Keratinocyte (primary cell): ENCODE measurements around the gene GNAT2. TPM values are rescaled to one million over a fixed set of nuclear protein-coding genes. Genes with fewer than 3 reads are reported as not detected.

Source experiments
- DNase-seq: peaks from one replicate; pipeline ENCODE4 v3.0.0-alpha.2; 2011; ENCODE audit warnings: low read depth, missing footprints, low spot score
- FAIRE-seq: peaks from 2 replicates; lab custom pipeline; 2011; peaks lifted over from hg19 to GRCh38; lab: Jason Lieb, UNC
- H2AFZ ChIP-seq: 2 replicates; pipeline ENCODE4 v1.6.0; 2012; ENCODE audit warnings: low read length, control low read depth, inconsistent platforms; ENCODE audit not compliant: control insufficient read depth
- H3K27ac ChIP-seq: 2 replicates; pipeline ENCODE4 v1.5.1; 2011; ENCODE audit warnings: low read length; ENCODE audit not compliant: control insufficient read depth, insufficient read depth
- H3K27me3 ChIP-seq: 3 replicates; pipeline ENCODE4 v1.6.0; 2011; ENCODE audit warnings: low read length; ENCODE audit not compliant: control insufficient read depth, insufficient read depth; ENCODE audit errors: extremely low read depth
- H3K36me3 ChIP-seq, 2 experiments: 2 replicates in 1 of 2; 3 replicates in 1 of 2; pipeline ENCODE4 v1.5.1; 2011; ENCODE audit warnings: low read length in 2 of 2, mild to moderate bottlenecking in 1 of 2; ENCODE audit not compliant: control insufficient read depth in 2 of 2, insufficient read depth in 2 of 2; ENCODE audit errors: extremely low read depth in 1 of 2
- H3K4me1 ChIP-seq: 3 replicates; pipeline ENCODE4 v1.5.1; 2011; ENCODE audit warnings: low read length; ENCODE audit not compliant: control insufficient read depth, insufficient read depth; ENCODE audit errors: extremely low read depth
- H3K4me2 ChIP-seq: 3 replicates; pipeline ENCODE4 v1.6.0; 2011; ENCODE audit warnings: low read depth, low read length; ENCODE audit not compliant: control insufficient read depth, insufficient read depth; ENCODE audit errors: extremely low read depth
- H3K4me3 ChIP-seq, 3 experiments: fragments of 200-600 bp in 1 of 3; sonication (generic) in 1 of 3; 2 replicates in 2 of 3; 3 replicates in 1 of 3; pipeline ENCODE4 v1.5.1; 2011 to 2016; ENCODE audit warnings: low read length in 3 of 3, mild to moderate bottlenecking in 3 of 3, control low read depth in 2 of 3, inconsistent platforms in 1 of 3, low read depth in 1 of 3, mixed read lengths in 1 of 3, mixed run types in 1 of 3, moderate library complexity in 1 of 3; ENCODE audit not compliant: control insufficient read depth in 2 of 3, insufficient read depth in 2 of 3; ENCODE audit errors: extremely low read depth in 1 of 3
- H3K79me2 ChIP-seq: 2 replicates; pipeline ENCODE4 v1.6.0; 2012; ENCODE audit warnings: low read length; ENCODE audit not compliant: control insufficient read depth, insufficient read depth
- H3K9ac ChIP-seq: 3 replicates; pipeline ENCODE4 v1.6.0; 2011; ENCODE audit warnings: low read length; ENCODE audit not compliant: control insufficient read depth, insufficient read depth; ENCODE audit errors: extremely low read depth
- H3K9me1 ChIP-seq: 3 replicates; pipeline ENCODE4 v1.6.0; 2011; ENCODE audit warnings: low read length; ENCODE audit not compliant: control insufficient read depth, insufficient read depth; ENCODE audit errors: extremely low read depth
- H3K9me3 ChIP-seq: 2 replicates; pipeline ENCODE4 v1.5.1; 2012; ENCODE audit warnings: low read depth, low read length; ENCODE audit not compliant: control insufficient read depth
- H4K20me1 ChIP-seq: 3 replicates; pipeline ENCODE4 v1.6.0; 2011; ENCODE audit warnings: low read length; ENCODE audit not compliant: control insufficient read depth, insufficient read depth; ENCODE audit errors: extremely low read depth
- EZH2 ChIP-seq: IDR thresholded peaks from one replicate; pipeline ENCODE4 v1.6.1; 2012; ENCODE audit warnings: inconsistent platforms, mild to moderate bottlenecking, low read length, moderate library complexity
- dilution Hi-C: fragments of 300-500 bp; cut with MboI; formaldehyde crosslinking; loops from one replicate; pipeline ENCODE4 v1.7.0; 2020; ENCODE audit warnings: low sequenced_read_pairs; ENCODE audit not compliant: extremely low pct_ligation_motif_present
- polyA plus RNA-seq, 5 experiments: library from polyadenylated mRNA; depleted of rRNA in 3 of 5; stranded (reverse) in 3 of 5; stranded (forward) in 1 of 5; unstranded in 1 of 5; fragments of >200 nt; gene quantifications; 1 replicate in 1 of 5; 2 replicates in 3 of 5; 3 replicates in 1 of 5; pipeline versions ENCODE4 v1.2.1 to v1.2.3, GENCODE V29; 2011 to 2012; ENCODE audit warnings: missing spikeins in 2 of 5, low read depth in 1 of 5, low replicate concordance in 1 of 5
- TF ChIP-seq, protein P1 (sequence below), 3 experiments: IDR thresholded peaks in 1 of 3; conservative IDR thresholded peaks in 1 of 3; optimal IDR thresholded peaks in 1 of 3; 2 replicates in 2 of 3; 3 replicates in 1 of 3; pipeline versions ENCODE3 to v1.5.1; 2011; ENCODE audit warnings: low read length in 3 of 3, mild to moderate bottlenecking in 3 of 3, moderate library complexity in 2 of 3, control low read depth in 1 of 3, inconsistent platforms in 1 of 3; ENCODE audit not compliant: insufficient read depth in 2 of 3; ENCODE audit errors: extremely low read depth in 1 of 3

The GNAT2 gene
- polyA plus RNA-seq, 1 donor (not counting 4 experiments of a cell fraction or from before 2014, with no cell fraction given) = 0.17 TPM

DNA sequence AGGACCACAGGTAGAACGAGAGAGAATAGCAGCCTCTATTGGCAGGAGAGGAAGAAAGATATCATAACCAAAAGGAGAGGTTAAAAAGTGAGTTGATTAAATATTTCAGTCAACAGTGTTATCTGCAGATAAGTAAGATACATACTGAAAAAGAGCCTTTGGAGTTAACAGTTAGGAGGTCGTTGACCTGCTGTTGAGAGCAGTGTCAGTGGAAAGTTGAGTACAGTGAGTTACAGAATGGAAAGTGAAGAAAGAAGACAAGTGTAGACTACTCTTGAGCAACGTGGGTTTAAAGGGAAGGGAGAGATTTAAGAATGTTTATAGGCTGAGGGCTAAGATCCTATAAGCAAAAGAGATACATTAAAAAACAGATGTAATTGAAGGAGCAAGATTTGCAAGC, 30.2 kb downstream of the GNAT2 start:
- H3K36me3 ChIP-seq = peaks cover 23 to 48% of the 10 kb centered on the region in 2 experiments
- H3K9me3 ChIP-seq = no peaks in the 10 kb centered on the region
- H2AFZ ChIP-seq = no peak overlapping the region
- H3K9ac ChIP-seq = no peak overlapping the region
- FAIRE-seq (no peak), DNase-seq (no peak)
- dilution Hi-C loops = no loop called here
- H3K27ac ChIP-seq = no peak overlapping the region
- H4K20me1 ChIP-seq = no peaks in the 10 kb centered on the region
- no peaks in the 10 kb centered on the region for H3K9me1 ChIP-seq
- no peaks in the 10 kb centered on the region for H3K4me1 ChIP-seq
- H3K4me2 ChIP-seq = no peak overlapping the region
- H3K27me3 ChIP-seq = no peaks in the 10 kb centered on the region
- H3K79me2 ChIP-seq = no peaks in the 10 kb centered on the region
- H3K4me3 ChIP-seq = no peak overlapping the region
- TF ChIP-seq, protein P1, sequence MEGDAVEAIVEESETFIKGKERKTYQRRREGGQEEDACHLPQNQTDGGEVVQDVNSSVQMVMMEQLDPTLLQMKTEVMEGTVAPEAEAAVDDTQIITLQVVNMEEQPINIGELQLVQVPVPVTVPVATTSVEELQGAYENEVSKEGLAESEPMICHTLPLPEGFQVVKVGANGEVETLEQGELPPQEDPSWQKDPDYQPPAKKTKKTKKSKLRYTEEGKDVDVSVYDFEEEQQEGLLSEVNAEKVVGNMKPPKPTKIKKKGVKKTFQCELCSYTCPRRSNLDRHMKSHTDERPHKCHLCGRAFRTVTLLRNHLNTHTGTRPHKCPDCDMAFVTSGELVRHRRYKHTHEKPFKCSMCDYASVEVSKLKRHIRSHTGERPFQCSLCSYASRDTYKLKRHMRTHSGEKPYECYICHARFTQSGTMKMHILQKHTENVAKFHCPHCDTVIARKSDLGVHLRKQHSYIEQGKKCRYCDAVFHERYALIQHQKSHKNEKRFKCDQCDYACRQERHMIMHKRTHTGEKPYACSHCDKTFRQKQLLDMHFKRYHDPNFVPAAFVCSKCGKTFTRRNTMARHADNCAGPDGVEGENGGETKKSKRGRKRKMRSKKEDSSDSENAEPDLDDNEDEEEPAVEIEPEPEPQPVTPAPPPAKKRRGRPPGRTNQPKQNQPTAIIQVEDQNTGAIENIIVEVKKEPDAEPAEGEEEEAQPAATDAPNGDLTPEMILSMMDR (optimal IDR thresholded peaks at IDR 0.05 in 1 of 3, IDR thresholded peaks at IDR 0.05 in 1 of 3, conservative IDR thresholded peaks at IDR 0.05 in 1 of 3; ENCODE audit: extremely low read depth in 1 of 3, insufficient read depth in 2 of 3, low read length in 3 of 3) = no peak
- TF ChIP-seq EZH2 = no peak

- peaks cover 3% of the 10 kb centered on the region for H3K79me2 ChIP-seq
- H3K9me1 ChIP-seq = no peaks in the 10 kb centered on the region
- no peaks in the 10 kb centered on the region for H4K20me1 ChIP-seq
- no peaks in the 10 kb centered on the region for H3K4me1 ChIP-seq
- H3K27ac ChIP-seq = no peak overlapping the region
- no peak overlapping the region for H3K4me3 ChIP-seq
- DNase-seq = no peak
- no peak overlapping the region for H2AFZ ChIP-seq
- TF ChIP-seq, protein P1 (optimal IDR thresholded peaks at IDR 0.05 in 1 of 3, IDR thresholded peaks at IDR 0.05 in 1 of 3, conservative IDR thresholded peaks at IDR 0.05 in 1 of 3; ENCODE audit: extremely low read depth in 1 of 3, insufficient read depth in 2 of 3, low read length in 3 of 3) = no peak
- no peak for TF ChIP-seq EZH2
- H3K27me3 ChIP-seq = no peaks in the 10 kb centered on the region
- FAIRE-seq = no peak
- no peak overlapping the region for H3K9ac ChIP-seq
- H3K36me3 ChIP-seq = peaks cover 20 to 34% of the 10 kb centered on the region in 2 experiments
- no peaks in the 10 kb centered on the region for H3K9me3 ChIP-seq
- H3K4me2 ChIP-seq = no peak overlapping the region
- dilution Hi-C loops = no loop called here
Observed at GRCh38 chr1:109586055-109586454, 33.4 kb downstream of the GNAT2 start.
